PC-9 (cell line): ENCODE measurements around the gene GALNT2.

Source experiments
- CTCF ChIP-seq: fragments of 200-600 bp; sonication (generic); conservative IDR thresholded peaks from 2 replicates; pipeline ENCODE4 v1.6.1; 2017; ENCODE audit warnings: mixed run types, antibody characterized with exemption, mild to moderate bottlenecking, moderate library complexity
- EZH2 ChIP-seq: fragments of 200-600 bp; sonication (generic); IDR thresholded peaks from 2 replicates; pipeline ENCODE4 v1.8.0; 2017; ENCODE audit warnings: antibody characterized with exemption, low read depth

DNA sequence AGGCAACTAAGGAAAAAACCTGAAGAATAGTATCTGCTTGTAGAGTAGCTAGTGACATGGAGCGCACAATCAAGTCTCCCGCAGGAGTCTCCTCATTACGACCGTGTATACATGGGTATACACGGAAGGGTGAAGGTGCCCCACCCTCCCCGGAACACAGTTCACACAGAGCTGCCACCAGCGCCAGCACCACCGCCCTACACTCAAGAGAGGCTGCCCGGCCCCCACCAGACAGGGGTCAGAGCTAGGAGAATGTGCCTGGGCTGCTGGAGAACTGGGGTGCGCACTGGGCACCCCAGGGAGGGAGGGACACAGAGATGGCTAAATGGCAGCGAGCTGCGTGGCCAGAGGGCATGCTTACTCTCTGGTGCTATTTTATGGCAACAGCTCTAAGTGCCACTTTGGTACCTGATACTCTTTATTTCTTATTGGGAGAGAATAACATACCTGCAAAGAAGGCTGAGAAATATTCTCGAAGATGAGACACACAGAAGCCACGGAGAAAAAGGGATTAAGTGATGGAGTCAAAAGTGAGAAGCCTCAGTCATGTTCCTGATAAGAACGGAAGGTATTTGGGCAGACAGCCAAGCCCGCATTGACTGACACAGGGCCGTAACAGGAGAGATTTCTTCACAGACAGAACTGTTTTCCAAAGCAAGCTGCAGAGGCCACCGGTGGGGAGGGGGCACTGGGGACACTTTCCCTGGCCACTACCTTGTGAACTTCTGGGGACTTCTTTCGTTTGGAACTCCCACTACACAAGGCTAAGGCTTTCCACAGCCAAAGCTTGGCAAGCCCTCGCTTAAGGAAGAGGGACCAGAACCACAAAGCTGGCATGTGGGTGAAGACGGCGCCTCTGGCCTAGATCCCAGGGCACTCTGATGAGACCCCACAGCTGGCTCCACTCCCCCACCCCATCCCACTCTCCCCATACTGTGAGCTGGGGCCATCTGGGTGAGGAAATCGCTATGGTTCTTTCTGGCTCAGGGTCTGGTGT, 251.1 kb downstream of the GALNT2 start:
- TF ChIP-seq CTCF (no peak), EZH2 (no peak)
